Adipocyte (in vitro differentiated cells): ENCODE measurements around the gene MORC2.

Experiments
- DNase-seq: peaks from one replicate; pipeline ENCODE4 v3.0.0-alpha.2; 2015; ENCODE audit warnings: low read depth
- H3K27me3 ChIP-seq: replicated peaks from 2 replicates; pipeline ENCODE4 v1.7.0; 2013; ENCODE audit warnings: mild to moderate bottlenecking, low read length, moderate library complexity; ENCODE audit not compliant: control insufficient read depth, insufficient read depth
- H3K36me3 ChIP-seq: 2 replicates; pipeline ENCODE4 v1.7.0; 2013; ENCODE audit warnings: low read length, mild to moderate bottlenecking, moderate library complexity; ENCODE audit not compliant: control insufficient read depth, insufficient read depth, severe bottlenecking
- H3K4me1 ChIP-seq: 2 replicates; pipeline ENCODE4 v1.7.0; 2013; ENCODE audit warnings: mild to moderate bottlenecking, low read length, moderate library complexity; ENCODE audit not compliant: control insufficient read depth, insufficient read depth
- H3K4me3 ChIP-seq: 2 replicates; pipeline ENCODE4 v1.7.0; 2013; ENCODE audit warnings: mild to moderate bottlenecking, low read length, moderate library complexity
- H3K9ac ChIP-seq: 2 replicates; pipeline ENCODE4 v1.7.0; 2013; ENCODE audit warnings: mild to moderate bottlenecking, low read length, moderate library complexity
- H3K9me3 ChIP-seq: 2 replicates; pipeline ENCODE4 v1.7.0; 2013; ENCODE audit warnings: mild to moderate bottlenecking, low read length, moderate library complexity; ENCODE audit not compliant: control insufficient read depth

MORC2 gene

GRCh38 chr22:30968015-30968923, at the start of gene MORC2:
MORC2 (minus strand) TSS chr22:30968774; CDS start chr22:30967889, 885 bp downstream.
- peaks cover 25% of the 10 kb centered on the region for H3K4me1 ChIP-seq
- H3K9me3 ChIP-seq = no peaks in the 10 kb centered on the region
- DNase-seq = no peak
- peak within 1 kb of the TSS; percentile 92 for H3K9ac ChIP-seq
- H3K4me3 ChIP-seq = peak within 1 kb of the TSS; percentile 87
- H3K36me3 ChIP-seq = peaks cover 17% of the 10 kb centered on the region
- no peaks in the 10 kb centered on the region for H3K27me3 ChIP-seq

DNA sequence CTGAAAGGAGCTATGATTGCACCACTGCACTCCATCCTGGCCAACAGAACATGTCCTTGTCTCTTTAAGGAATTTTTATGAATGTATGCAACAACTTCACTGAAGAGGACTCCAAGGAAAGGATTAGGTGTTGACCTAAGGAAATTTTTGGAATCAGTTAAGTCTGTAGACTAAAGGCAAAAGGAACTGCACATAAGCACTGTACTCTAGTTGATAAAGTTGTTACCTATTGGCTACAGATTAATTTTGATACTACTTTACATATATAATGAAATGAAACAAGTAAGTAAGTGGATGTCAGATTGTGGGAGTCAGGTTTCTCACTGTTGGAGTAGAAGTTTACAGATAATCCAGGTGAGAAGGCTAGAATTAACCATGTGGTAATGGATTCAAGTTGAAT, 37.0 kb upstream of the MORC2 start:
- no peak for DNase-seq
- H3K4me1 ChIP-seq = no peaks in the 10 kb centered on the region
- H3K36me3 ChIP-seq = no peaks in the 10 kb centered on the region
- no peak overlapping the region for H3K4me3 ChIP-seq
- peaks cover 13% of the 10 kb centered on the region for H3K9me3 ChIP-seq
- H3K27me3 ChIP-seq = peaks cover 3% of the 10 kb centered on the region
- H3K9ac ChIP-seq = no peak overlapping the region

DNA sequence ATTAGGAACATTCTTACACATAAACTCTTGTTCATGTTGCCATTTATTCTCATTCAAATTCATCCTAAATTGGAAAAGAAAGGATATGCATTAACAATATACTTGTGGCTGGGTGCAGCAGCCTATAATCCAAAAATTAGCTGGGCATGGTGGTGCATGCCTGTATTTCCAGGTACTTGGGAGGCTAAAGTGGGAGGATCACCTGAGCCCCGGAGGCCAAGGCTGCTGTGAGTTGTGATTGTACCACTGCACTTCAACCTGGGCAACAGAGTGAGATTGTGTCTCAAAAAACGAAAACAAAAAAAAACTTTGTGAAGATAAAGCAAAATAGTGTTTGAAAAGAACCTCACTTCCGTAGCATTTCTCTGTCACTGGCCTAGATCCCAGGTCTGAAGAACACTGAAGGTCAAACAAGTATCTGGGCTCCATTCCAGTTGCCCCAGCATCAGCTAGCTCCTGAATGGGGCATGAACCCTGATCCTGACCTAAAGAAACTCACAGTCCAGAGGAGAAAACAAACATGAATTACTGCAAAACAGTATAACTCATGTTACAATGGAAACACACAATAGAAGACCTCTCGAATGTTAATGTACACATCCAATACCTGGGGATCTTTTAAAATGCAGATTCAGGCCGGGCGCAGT, 32.7 kb upstream of the MORC2 start:
- no peak overlapping the region for H3K4me3 ChIP-seq
- no peaks in the 10 kb centered on the region for H3K36me3 ChIP-seq
- H3K4me1 ChIP-seq = no peaks in the 10 kb centered on the region
- H3K27me3 ChIP-seq = peaks cover 3% of the 10 kb centered on the region
- H3K9ac ChIP-seq = no peak overlapping the region
- no peak for DNase-seq
- peaks cover 13% of the 10 kb centered on the region for H3K9me3 ChIP-seq

DNA sequence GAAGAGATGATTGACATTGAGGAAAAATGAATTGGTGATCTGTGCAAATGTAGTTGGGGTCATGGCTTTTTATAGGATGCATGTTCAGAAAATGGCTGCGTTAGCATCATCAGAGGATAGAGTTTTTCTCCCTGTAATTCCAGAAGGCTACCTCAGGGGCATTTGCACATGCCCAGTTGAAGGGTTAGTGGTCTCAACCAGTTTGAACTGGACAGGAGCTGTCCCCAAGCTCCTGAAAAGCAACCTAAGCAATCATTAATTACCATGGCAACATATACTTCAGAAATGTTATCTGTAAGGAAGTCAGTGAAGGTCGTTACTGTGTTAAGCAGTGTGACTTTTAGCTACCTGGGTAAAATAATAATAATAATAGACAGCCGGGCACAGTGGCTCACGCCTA, 29.8 kb upstream of the MORC2 start:
- no peak for DNase-seq
- Histone ChIP-seq H3K27me3 (peaks cover 7% of the 10 kb centered on the region), H3K36me3 (no peaks in the 10 kb centered on the region), H3K4me1 (no peaks in the 10 kb centered on the region), H3K9ac (no peak overlapping the region), H3K9me3 (no peaks in the 10 kb centered on the region), H3K4me3 (no peak overlapping the region)

- no peaks in the 10 kb centered on the region for H3K36me3 ChIP-seq
- DNase-seq = no peak
- no peak overlapping the region for H3K9ac ChIP-seq
- no peaks in the 10 kb centered on the region for H3K9me3 ChIP-seq
- H3K27me3 ChIP-seq = peaks cover 4% of the 10 kb centered on the region
- H3K4me1 ChIP-seq = no peaks in the 10 kb centered on the region
- H3K4me3 ChIP-seq = no peak overlapping the region
These were observed 27.9 kb upstream of the MORC2 start for GRCh38 chr22:30996462-30996861.

DNA sequence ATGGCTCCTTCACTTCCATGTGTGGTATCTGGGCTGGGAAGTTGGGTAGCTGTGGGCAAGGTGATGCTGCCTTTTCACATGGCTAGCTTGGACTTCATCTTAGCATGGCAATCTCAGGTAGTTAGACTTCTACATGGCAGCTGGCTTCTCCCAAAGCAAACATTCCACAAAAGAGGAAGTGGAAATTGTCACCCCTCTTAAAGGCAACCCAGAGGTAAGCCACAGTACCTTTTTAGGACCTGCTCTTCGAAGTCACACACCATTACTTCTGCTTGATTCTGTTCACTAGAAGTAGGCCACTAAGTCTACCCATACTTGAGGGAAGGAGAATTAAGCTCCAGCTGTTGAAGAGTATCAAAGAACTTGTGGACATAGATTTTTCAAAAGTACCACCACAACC, 26.4 kb upstream of the MORC2 start:
- Histone ChIP-seq H3K9me3 (no peaks in the 10 kb centered on the region), H3K4me3 (no peak overlapping the region), H3K27me3 (peaks cover 4% of the 10 kb centered on the region), H3K4me1 (no peaks in the 10 kb centered on the region), H3K9ac (no peak overlapping the region), H3K36me3 (no peaks in the 10 kb centered on the region)
- no peak for DNase-seq

DNA sequence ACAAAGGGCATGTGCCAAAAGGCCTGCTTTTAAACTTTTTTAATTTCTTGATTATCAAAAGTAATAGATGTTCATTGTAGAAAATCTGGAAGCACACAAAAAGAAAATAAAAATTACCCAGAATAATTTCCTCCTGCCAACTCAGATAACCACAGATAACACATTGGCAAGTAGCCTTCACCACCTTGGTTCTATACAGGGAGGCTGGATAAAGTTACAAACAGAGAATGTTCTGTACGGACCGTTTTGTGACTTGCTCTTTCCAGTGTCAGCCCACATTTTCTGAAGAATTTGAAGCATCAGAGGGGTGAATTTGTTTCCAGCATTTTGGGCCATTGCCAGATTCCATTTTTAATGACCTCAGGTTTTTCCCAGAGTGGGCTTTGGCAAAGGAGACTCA, 24.0 kb upstream of the MORC2 start:
- Histone ChIP-seq H3K36me3 (no peaks in the 10 kb centered on the region), H3K9ac (no peak overlapping the region), H3K4me3 (no peak overlapping the region), H3K27me3 (peaks cover 4% of the 10 kb centered on the region), H3K4me1 (no peaks in the 10 kb centered on the region), H3K9me3 (no peaks in the 10 kb centered on the region)
- DNase-seq = no peak

DNA sequence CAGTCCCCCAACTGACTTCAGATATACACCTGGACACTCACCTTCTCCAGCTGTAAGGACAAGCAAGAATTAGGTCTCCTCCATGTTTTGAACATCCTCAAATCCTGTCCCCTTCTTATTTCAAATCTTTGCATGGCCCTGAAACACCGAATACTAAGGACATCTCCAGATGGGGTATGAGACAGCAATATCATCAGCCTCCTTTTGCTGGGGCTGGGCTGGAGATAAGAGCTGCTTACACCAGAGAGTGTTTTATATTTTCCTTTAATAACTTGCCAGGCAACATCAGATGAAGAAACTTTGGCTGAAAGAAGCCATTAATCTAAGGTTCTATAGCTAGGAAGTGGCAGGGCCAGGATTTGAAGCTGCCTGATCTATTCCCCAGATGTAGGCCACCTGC, 22.1 kb upstream of the MORC2 start:
- H3K4me3 ChIP-seq = no peak overlapping the region
- H3K36me3 ChIP-seq = no peaks in the 10 kb centered on the region
- peaks cover 4% of the 10 kb centered on the region for H3K27me3 ChIP-seq
- no peaks in the 10 kb centered on the region for H3K9me3 ChIP-seq
- no peak for DNase-seq
- H3K4me1 ChIP-seq = no peaks in the 10 kb centered on the region
- no peak overlapping the region for H3K9ac ChIP-seq

DNA sequence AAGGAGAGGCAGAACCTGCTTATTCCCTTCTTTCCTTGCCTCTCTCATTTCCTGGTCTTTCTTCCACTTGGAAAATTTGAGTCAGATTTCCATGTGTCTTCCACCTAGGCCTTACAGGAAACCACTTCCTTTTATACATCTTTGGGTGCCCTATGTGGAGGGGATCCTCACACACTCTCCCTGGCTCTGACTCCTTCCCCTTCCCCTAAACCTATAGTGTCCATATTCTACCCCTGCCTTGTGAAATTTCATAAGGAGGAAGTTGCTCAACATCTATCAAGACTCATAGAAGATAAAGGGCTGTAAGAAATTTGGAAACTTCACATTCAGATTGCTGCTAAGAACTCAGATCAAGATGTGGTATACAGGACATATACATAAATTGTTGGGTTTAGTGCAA, 20.9 kb upstream of the MORC2 start:
- no peak overlapping the region for H3K9ac ChIP-seq

GRCh38 chr22:30985561-30986208, 17.1 kb upstream of the MORC2 start:
- no peak overlapping the region for H3K9ac ChIP-seq
- no peaks in the 10 kb centered on the region for H3K36me3 ChIP-seq
- no peaks in the 10 kb centered on the region for H3K27me3 ChIP-seq
- H3K9me3 ChIP-seq = no peaks in the 10 kb centered on the region
- no peak for DNase-seq
- H3K4me3 ChIP-seq = no peak overlapping the region
- no peaks in the 10 kb centered on the region for H3K4me1 ChIP-seq

More for the DNA sequence above, 20.9 kb upstream of the MORC2 start:
- Histone ChIP-seq H3K9me3 (no peaks in the 10 kb centered on the region), H3K36me3 (no peaks in the 10 kb centered on the region), H3K4me1 (no peaks in the 10 kb centered on the region), H3K4me3 (no peak overlapping the region), H3K27me3 (no peaks in the 10 kb centered on the region)
- DNase-seq = no peak

GRCh38 chr22:30984317-30984716, 15.7 kb upstream of the MORC2 start:
- DNase-seq = no peak

More at GRCh38 chr22:30984317-30984716, 15.7 kb upstream of the MORC2 start:
- Histone ChIP-seq H3K9me3 (no peaks in the 10 kb centered on the region), H3K9ac (no peak overlapping the region), H3K4me3 (no peak overlapping the region), H3K36me3 (no peaks in the 10 kb centered on the region), H3K27me3 (no peaks in the 10 kb centered on the region), H3K4me1 (no peaks in the 10 kb centered on the region)
